OCI-LY7 (cell line): ENCODE measurements around the gene DNAH17.

Source experiments
- EZH2phosphoT487 ChIP-seq: fragments of 200-600 bp; sonication (generic); IDR thresholded peaks from 2 replicates; pipeline ENCODE4 v1.6.1; 2018; ENCODE audit warnings: low read depth, borderline replicate concordance, mild to moderate bottlenecking, mixed run types, antibody characterized with exemption, low read length, moderate library complexity, mixed read lengths
- TF ChIP-seq, protein P1 (sequence below): fragments of 200-600 bp; sonication (generic); conservative IDR thresholded peaks from 2 replicates; pipeline ENCODE4 v1.5.1; 2014; ENCODE audit warnings: mild to moderate bottlenecking, antibody characterized with exemption, low read length, moderate library complexity, mixed read lengths

- TF ChIP-seq, protein P1, sequence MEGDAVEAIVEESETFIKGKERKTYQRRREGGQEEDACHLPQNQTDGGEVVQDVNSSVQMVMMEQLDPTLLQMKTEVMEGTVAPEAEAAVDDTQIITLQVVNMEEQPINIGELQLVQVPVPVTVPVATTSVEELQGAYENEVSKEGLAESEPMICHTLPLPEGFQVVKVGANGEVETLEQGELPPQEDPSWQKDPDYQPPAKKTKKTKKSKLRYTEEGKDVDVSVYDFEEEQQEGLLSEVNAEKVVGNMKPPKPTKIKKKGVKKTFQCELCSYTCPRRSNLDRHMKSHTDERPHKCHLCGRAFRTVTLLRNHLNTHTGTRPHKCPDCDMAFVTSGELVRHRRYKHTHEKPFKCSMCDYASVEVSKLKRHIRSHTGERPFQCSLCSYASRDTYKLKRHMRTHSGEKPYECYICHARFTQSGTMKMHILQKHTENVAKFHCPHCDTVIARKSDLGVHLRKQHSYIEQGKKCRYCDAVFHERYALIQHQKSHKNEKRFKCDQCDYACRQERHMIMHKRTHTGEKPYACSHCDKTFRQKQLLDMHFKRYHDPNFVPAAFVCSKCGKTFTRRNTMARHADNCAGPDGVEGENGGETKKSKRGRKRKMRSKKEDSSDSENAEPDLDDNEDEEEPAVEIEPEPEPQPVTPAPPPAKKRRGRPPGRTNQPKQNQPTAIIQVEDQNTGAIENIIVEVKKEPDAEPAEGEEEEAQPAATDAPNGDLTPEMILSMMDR, result no peak
- TF ChIP-seq EZH2phosphoT487, result no peak
These were observed 18.2 kb downstream of the DNAH17 start for GRCh38 chr17:78558989-78559388.
